ENCODE data around the gene CFAP97. TPM values are rescaled to one million over a fixed set of nuclear protein-coding genes. Genes with fewer than 3 reads are reported as not detected.

The CFAP97 gene
- total RNA-seq, 1 donor from 2014 or later = 27.5 TPM

GRCh38 chr4:185138161-185138560 lies 65.6 kb downstream of the CFAP97 start:
- Mint-ChIP-seq H3K4me1 (ENCODE audit: low read depth) (peaks cover 2% of the 10 kb centered on the region), H3K9me3 (ENCODE audit: low read depth) (no peaks in the 10 kb centered on the region), H3K27ac (no peak overlapping the region), H3K36me3 (ENCODE audit: insufficient read depth) (no peaks in the 10 kb centered on the region), H3K27me3 (peaks cover 8% of the 10 kb centered on the region), H3K4me3 (ENCODE audit: low read depth) (no peak overlapping the region)
- no peak for TF ChIP-seq CTCF (IDR thresholded peaks at IDR 0.05; ENCODE audit: unreplicated experiment)
- no peak for DNase-seq (ENCODE audit: low spot score, unreplicated experiment)

- no peak overlapping the region for H3K4me3 Mint-ChIP-seq (ENCODE audit: low read depth)
- H3K36me3 Mint-ChIP-seq (ENCODE audit: insufficient read depth) = no peaks in the 10 kb centered on the region
- H3K4me1 Mint-ChIP-seq (ENCODE audit: low read depth) = peaks cover 2% of the 10 kb centered on the region
- no peaks in the 10 kb centered on the region for H3K9me3 Mint-ChIP-seq (ENCODE audit: low read depth)
- H3K27me3 Mint-ChIP-seq = peaks cover 8% of the 10 kb centered on the region
- no peak for TF ChIP-seq CTCF (IDR thresholded peaks at IDR 0.05; ENCODE audit: unreplicated experiment)
- H3K27ac Mint-ChIP-seq = no peak overlapping the region
- no peak for DNase-seq (ENCODE audit: low spot score, unreplicated experiment)
Measured at GRCh38 chr4:185137233-185137925, 66.4 kb downstream of the CFAP97 start.

GRCh38 chr4:185134307-185134869 lies 69.4 kb downstream of the CFAP97 start:
- peaks cover 8% of the 10 kb centered on the region for H3K27me3 Mint-ChIP-seq
- no peaks in the 10 kb centered on the region for H3K4me1 Mint-ChIP-seq (ENCODE audit: low read depth)
- H3K4me3 Mint-ChIP-seq (ENCODE audit: low read depth) = no peak overlapping the region
- H3K36me3 Mint-ChIP-seq (ENCODE audit: insufficient read depth) = no peaks in the 10 kb centered on the region
- peak; percentile 92 for TF ChIP-seq CTCF (IDR thresholded peaks at IDR 0.05; ENCODE audit: unreplicated experiment)
- H3K27ac Mint-ChIP-seq = no peak overlapping the region
- no peak for DNase-seq (ENCODE audit: low spot score, unreplicated experiment)
- H3K9me3 Mint-ChIP-seq (ENCODE audit: low read depth) = no peaks in the 10 kb centered on the region

GRCh38 chr4:185128272-185129119 lies 75.3 kb downstream of the CFAP97 start:
- peak; percentile 50 for TF ChIP-seq CTCF (IDR thresholded peaks at IDR 0.05; ENCODE audit: unreplicated experiment)
- Mint-ChIP-seq H3K9me3 (ENCODE audit: low read depth) (no peaks in the 10 kb centered on the region), H3K36me3 (ENCODE audit: insufficient read depth) (no peaks in the 10 kb centered on the region), H3K4me1 (ENCODE audit: low read depth) (no peaks in the 10 kb centered on the region), H3K4me3 (ENCODE audit: low read depth) (peak overlapping the region; percentile 70), H3K27me3 (peaks cover 30% of the 10 kb centered on the region), H3K27ac (no peak overlapping the region)
- peak; percentile 35 for DNase-seq (ENCODE audit: low spot score, unreplicated experiment)
